Prostate gland (tissue), 2 donors: ENCODE results near the gene EPC1. TPM values are rescaled to one million over a fixed set of nuclear protein-coding genes. Genes with fewer than 3 reads are reported as not detected.
A peak's percentile ranks its signal among the peaks of the same experiment; 100 is the strongest.
"Not testable (repeated sequence)": the region's sequence is repeated elsewhere in the genome, so short reads cannot be mapped to it uniquely, and the experiment has no call there.

ENCODE experiments used
- DNase-seq: peaks from one replicate; pipeline ENCODE4 v3.0.0-alpha.2; 2019; ENCODE audit warnings: low spot score
- H3K27ac ChIP-seq, 2 donors: fragments of 200-600 bp; sonication (generic); 2 replicates each; pipeline ENCODE4 v1.5.1; 2017 to 2019
- H3K27me3 ChIP-seq: fragments of 200-600 bp; sonication (generic); replicated peaks from 2 replicates; pipeline ENCODE4 v1.5.1; 2019; ENCODE audit not compliant: insufficient read depth
- H3K36me3 ChIP-seq, 2 donors: fragments of 200-600 bp; sonication (generic); 1 replicate in 1 of 2; 2 replicates in 1 of 2; pipeline versions ENCODE4 v1.5.1 to v1.8.1; 2017 to 2019
- H3K4me1 ChIP-seq: fragments of 200-600 bp; sonication (generic); replicated peaks from 2 replicates; pipeline ENCODE4 v1.5.1; 2019
- H3K4me3 ChIP-seq, 2 donors: fragments of 200-600 bp; sonication (generic); 2 replicates each; pipeline ENCODE4 v1.5.1; 2017 to 2019
- H3K9me3 ChIP-seq: fragments of 200-600 bp; sonication (generic); 2 replicates; pipeline ENCODE4 v1.5.1; 2017
- POLR2A ChIP-seq: fragments of 450-650 bp; IDR thresholded peaks from one replicate; pipeline ENCODE4 v1.6.1; 2016; ENCODE audit warnings: antibody characterized with exemption, mild to moderate bottlenecking
- POLR2AphosphoS5 ChIP-seq: sonication (generic); formaldehyde crosslinking; IDR thresholded peaks from one replicate; pipeline ENCODE4 v1.6.1; 2017; ENCODE audit warnings: antibody characterized with exemption
- WGBS: methylation state at CpG from one replicate; pipeline ENCODE4 v1.1.5; 2018; 5-methylcytosine and 5-hydroxymethylcytosine counted together
- intact Hi-C: fragments of 100-400 bp; cut with DNase I; formaldehyde crosslinking; loops from one replicate; pipeline ENCODE4 v1.14.2; 2022
- total RNA-seq, 2 donors: library from RNA; depleted of rRNA; stranded (reverse); fragments of >200 nt; gene quantifications; one replicate each; pipeline ENCODE4 v1.1.0, GENCODE V29; 2016
- TF ChIP-seq, protein P1 (sequence below), 4 experiments: fragments of 200-600 bp in 2 of 4; fragments of 450-650 bp in 2 of 4; sonication (generic) in 2 of 4; IDR thresholded peaks; 1 replicate in 3 of 4; 2 replicates in 1 of 4; pipeline ENCODE4 v1.5.1; 2016 to 2019; ENCODE audit warnings: antibody characterized with exemption in 4 of 4, mild to moderate bottlenecking in 2 of 4, moderate library complexity in 2 of 4

Gene EPC1
- total RNA-seq, 2 donors from 2014 or later: 37.1 to 58.3 TPM

DNA sequence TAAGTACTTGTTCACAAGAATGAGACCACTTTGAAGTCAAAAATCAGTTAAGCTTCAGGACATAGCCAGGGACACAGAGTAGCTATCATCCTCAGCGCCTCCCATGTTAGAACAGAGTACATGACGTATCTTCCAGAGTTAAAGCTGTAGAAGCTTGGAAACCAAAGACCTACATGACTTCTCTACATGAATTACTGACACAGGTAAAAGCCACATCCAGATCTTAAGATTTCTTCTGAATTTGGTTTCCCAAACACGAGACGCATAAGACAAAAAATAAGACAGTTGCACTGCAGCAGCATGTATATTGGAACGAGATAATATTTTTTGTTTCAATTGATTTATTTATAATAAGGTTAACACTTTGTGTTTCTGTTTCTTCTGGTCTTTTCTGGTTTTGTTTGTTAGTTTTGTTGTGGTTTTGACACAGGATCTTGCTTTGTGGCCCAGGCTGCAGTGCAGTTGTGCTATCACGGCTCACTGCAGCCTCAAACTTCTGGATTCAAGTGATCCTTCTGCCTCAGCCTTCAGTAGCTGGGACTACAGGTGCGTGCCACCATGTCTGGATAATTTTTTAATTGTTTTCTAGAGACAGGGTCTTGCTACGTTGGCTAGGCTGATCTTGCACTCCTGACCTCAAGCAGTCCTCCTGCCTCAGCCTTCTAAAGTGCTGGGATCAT is 10.2 kb upstream of the EPC1 start:
- no peaks in the 10 kb centered on the region for H3K27me3 ChIP-seq
- WGBS: 91% methylated on average over 8 of the region's 8 CpGs
- no peaks in the 10 kb centered on the region for H3K9me3 ChIP-seq
- TF ChIP-seq, protein P1, sequence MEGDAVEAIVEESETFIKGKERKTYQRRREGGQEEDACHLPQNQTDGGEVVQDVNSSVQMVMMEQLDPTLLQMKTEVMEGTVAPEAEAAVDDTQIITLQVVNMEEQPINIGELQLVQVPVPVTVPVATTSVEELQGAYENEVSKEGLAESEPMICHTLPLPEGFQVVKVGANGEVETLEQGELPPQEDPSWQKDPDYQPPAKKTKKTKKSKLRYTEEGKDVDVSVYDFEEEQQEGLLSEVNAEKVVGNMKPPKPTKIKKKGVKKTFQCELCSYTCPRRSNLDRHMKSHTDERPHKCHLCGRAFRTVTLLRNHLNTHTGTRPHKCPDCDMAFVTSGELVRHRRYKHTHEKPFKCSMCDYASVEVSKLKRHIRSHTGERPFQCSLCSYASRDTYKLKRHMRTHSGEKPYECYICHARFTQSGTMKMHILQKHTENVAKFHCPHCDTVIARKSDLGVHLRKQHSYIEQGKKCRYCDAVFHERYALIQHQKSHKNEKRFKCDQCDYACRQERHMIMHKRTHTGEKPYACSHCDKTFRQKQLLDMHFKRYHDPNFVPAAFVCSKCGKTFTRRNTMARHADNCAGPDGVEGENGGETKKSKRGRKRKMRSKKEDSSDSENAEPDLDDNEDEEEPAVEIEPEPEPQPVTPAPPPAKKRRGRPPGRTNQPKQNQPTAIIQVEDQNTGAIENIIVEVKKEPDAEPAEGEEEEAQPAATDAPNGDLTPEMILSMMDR (IDR thresholded peaks at IDR 0.05): no peak
- no peak for TF ChIP-seq POLR2AphosphoS5
- no peak for TF ChIP-seq POLR2A
- H3K36me3 ChIP-seq: no peaks in the 10 kb centered on the region
- H3K4me1 ChIP-seq: peaks cover 4% of the 10 kb centered on the region
- H3K4me3 ChIP-seq: no peak overlapping the region
- no peak overlapping the region for H3K27ac ChIP-seq
- DNase-seq: no peak
- intact Hi-C loops: no loop called here

DNA sequence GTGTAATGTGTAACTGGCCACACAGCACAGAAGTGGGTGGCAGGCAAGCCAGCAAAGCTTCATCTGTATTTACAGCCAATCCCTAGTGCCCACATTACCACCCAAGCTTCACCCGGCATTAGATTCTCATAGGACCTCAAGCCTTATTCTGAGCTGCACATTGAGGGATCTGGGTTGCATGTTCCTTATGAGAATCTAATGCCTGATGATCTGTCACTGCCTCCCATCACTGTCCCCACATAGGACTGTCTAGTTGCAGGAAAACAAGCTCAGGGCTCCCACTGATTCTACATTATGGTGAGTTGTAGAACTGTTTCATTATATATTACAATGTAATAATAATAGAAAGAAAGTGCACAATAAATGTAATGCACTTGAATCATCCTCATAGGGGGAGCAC is 7.7 kb upstream of the EPC1 start:
- H3K4me3 ChIP-seq, H3K27me3 ChIP-seq, H3K9me3 ChIP-seq, H3K4me1 ChIP-seq, intact Hi-C loops, H3K27ac ChIP-seq, H3K36me3 ChIP-seq, DNase-seq: not testable (repeated sequence)
- 96% methylated on average over 1 of the region's 1 CpG for WGBS

DNA sequence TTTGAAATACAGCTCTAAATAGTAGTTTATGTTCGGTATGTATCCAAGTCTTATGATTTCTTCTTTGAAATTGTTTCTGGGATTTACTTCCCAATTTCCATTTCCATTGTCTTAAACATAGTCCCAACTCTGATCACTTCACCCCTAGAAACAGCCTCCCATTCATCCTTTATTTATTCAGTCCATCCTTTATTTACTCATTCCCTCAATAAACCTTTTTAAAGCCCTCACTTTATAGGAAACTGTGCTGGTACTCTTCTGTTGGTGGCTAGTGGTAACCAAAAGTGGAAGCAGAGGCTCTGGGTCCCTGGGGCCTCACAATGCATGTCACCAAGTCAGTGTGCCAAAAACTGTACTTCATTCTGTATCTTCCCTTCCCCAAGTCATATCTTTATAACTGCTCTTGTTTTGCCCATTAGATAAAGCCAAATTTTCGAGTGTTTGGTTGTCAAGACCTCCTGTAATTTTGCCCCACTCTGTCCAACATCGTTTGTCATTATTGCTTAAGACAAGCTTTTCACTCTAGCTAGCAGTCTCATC is 3.9 kb upstream of the EPC1 start:
- Histone ChIP-seq H3K27ac (no peak overlapping the region), H3K4me3 (no peak overlapping the region), H3K36me3 (no peaks in the 10 kb centered on the region), H3K4me1 (no peaks in the 10 kb centered on the region), H3K9me3 (no peaks in the 10 kb centered on the region), H3K27me3 (no peaks in the 10 kb centered on the region)
- peak; percentile 50 for TF ChIP-seq POLR2AphosphoS5
- TF ChIP-seq, protein P1 (IDR thresholded peaks at IDR 0.05): no peak
- WGBS: 44% methylated on average over 3 of the region's 3 CpGs
- no peak for DNase-seq
- intact Hi-C loops: no loop called here

DNA sequence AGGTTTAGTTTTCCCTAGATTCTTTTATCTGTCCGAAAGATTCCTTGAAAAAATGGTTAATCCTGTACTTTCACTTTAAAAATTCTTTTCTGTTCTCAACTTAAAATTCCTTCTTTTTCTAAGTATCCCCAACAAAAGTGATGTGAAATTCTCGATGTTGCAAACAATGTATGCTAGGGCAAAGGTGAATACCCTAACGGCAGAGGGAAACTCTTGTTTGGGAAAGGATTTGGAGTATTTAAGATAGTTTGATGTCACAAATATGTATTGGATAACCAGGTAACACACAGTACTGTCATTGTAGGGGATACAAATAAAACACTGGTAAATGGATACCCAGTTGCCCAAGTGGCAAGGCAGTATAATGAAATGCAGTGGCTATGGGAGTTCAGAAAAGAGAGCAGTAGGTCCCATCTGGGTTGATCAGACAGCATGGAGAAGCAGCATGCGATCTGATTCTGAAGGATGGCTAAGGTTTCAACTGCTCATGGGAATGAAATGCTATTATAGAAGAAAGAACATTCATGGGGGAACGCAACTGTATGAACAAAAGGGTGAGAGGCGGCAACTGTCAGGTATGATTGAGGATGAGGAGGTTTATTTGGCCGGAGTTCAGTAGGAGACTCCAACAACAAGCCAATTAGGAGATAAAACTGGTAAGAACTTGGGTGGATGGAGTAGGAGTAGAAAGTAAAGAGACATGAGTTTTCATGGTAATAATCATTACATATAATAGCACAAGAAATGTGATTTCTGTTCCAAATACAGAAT is 3.2 kb upstream of the EPC1 start:
- Histone ChIP-seq H3K4me1 (no peaks in the 10 kb centered on the region), H3K27ac (no peak overlapping the region)
- WGBS: 70% methylated on average over 7 of the region's 7 CpGs

DNA sequence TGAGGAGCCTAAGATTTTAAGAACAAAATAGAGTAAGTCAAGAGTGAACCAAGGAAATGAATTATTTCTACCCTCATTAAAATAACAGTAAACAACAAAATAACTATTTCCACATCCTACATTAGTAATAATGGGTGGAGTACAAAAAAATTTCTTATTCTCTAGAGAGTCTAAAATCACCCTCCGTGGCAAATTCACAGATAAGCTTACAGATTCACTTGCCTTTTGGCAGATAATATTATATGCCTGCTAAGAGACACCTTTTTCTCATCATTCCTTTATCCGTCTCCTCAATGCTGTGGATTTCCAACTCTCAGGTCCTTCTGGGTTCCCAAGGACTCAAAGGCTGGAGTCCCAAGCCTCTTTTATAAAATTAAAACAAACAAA is 2.2 kb upstream of the EPC1 start:
- Histone ChIP-seq H3K9me3 (no peaks in the 10 kb centered on the region), H3K27me3 (no peaks in the 10 kb centered on the region), H3K36me3 (no peaks in the 10 kb centered on the region), H3K27ac (no peak overlapping the region), H3K4me1 (no peaks in the 10 kb centered on the region), H3K4me3 (no peak overlapping the region)
- TF ChIP-seq, protein P1 (IDR thresholded peaks at IDR 0.05): no peak
- no peak for TF ChIP-seq POLR2AphosphoS5
- no peak for TF ChIP-seq POLR2A
- intact Hi-C loops: loop anchor here (5.0 to 10.0 kb wide), 3 partner anchors 157 to 422 kb away; partner anchors contain the start of genes ARHGAP12 and KIF5B
- DNase-seq: no peak
- WGBS: 90% methylated on average over 2 of the region's 2 CpGs

More for the DNA sequence above, 3.2 kb upstream of the EPC1 start:
- TF ChIP-seq, protein P1 (IDR thresholded peaks at IDR 0.05): no peak
- no peak for TF ChIP-seq POLR2AphosphoS5
- H3K9me3 ChIP-seq: no peaks in the 10 kb centered on the region
- DNase-seq: no peak
- intact Hi-C loops: loop anchor here (5.0 to 10.0 kb wide), 3 partner anchors 158 to 423 kb away; partner anchors contain the start of genes ARHGAP12 and KIF5B
- H3K4me3 ChIP-seq: no peak overlapping the region
- H3K36me3 ChIP-seq: no peaks in the 10 kb centered on the region
- no peaks in the 10 kb centered on the region for H3K27me3 ChIP-seq
